Stimulated activated CD4-positive, alpha-beta T cell treated with anti-CD3 and anti-CD28 coated beads, Interleukin-4, amount 100 ng/mL, for 24 hours (primary cell): ENCODE measurements around the gene NIPAL1.
"Not testable (repeated sequence)": the region's sequence is repeated elsewhere in the genome, so short reads cannot be mapped to it uniquely, and the experiment has no call there.

Experiments used
- DNase-seq: peaks from one replicate; pipeline ENCODE4 v3.0.0-alpha.2; 2020

The NIPAL1 gene

DNA sequence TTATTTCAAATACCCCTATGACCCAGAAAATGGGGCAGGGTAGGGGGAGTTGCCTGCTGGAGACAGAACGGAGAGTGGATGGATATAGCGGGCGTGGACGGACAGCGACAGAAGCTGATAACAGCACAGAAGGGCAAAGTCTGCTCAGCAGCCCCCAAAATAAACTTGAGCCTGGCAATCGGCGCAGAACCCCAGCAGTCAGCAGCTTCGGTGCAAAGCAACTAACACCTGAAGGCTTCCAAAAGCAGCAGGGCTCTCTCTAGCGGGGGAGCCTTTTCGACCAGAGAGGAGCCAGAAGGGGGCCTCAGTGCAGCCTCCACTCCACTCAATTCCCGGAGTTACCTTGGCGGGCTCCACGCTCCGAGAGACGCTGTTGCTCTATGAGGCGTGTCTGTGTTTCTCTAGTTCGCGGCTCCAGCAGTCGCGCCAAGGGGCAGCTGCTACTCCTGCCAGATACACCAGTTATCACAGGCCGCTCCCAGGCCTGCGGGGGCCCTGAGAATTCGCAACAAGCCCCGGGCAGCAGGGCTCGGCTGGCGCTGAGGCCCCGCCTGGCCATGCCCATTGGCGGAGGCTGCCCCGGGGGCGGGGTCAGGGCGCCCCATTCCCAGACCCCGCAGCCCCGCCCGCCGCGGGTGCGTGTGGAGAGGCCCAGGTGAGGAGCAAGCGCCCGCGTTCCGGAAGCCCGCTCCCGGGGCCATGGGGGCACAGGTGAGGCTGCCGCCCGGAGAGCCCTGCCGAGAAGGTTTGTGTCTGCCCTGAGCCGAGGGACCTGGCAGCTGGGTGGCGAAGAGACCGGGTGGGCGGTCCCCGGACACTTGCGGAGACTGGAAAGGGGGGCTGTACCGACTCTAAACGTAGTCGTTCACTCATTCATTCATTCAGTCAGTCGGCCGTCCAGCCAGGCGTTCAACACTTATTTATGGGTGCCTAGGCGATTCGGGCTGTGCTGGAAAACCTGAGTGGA is at the start of gene NIPAL1, which contains the start of gene CNGA1:
Gene NIPAL1, plus strand, starts transcription at position 632 of the 967 bp plus-strand sequence. Its CDS starts 68 bp downstream, at position 700.
Gene CNGA1, minus strand, starts transcription at position 541 of the 967 bp plus-strand sequence. CDS start 63,992 bp downstream, outside the sequence.
- DNase-seq, result peak; percentile 74

DNA sequence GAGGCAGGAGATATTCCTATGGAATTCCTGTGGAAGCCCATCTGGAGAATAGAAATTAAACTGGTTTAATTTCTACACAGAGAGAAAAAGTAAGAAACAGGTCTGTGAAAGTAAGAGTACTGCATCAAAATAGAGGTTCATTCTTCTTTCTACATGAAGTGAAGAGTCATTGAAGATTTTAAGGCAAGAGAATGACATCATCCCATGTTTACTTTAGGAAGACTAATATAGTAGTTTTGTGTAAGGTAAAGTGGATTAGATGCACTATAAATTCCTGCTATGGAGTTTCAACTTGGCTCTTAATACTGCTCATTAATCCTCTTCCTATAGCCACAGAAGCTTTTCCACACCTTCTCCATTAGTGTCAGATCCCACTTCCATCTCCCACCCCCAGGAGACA is 47.7 kb upstream of the NIPAL1 start:
- no peak for DNase-seq

DNA sequence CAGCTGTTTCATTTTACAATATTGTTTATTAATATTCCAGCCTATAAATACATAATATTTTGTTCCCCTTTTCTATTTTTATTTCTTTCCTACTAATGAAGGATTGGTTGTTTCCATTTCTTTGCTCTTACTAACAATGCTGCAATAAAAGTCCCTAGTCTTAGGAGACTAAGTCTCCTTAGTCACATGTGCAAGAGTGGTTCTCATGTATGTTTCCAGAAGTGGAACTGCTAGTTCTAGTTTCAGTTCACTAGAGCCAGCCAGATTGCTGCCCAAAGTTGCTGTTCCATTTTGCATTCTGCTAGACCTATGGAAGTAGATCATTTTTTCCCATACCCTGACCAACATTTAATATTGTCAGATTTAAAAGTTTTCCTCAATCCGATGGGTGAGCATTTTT is 44.4 kb upstream of the NIPAL1 start:
- DNase-seq, result no peak

DNA sequence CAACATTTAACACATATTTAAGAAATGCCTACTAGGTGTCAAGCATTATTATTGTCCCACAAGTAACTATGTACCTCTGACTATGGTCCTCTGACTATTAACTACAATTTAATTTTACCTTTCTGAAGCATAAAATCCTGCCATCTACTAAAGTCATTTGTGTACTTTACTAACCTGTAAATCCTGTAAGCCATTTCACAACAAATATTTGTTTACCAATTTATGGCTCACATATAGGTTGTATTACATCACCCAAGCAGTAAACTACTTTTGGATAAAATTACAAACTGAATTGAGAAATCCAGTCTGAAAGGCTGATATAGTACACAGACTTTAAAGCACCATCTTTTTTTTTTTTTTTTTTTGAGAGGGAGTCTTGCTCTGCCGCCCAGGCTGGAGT is 43.9 kb upstream of the NIPAL1 start:
- no peak for DNase-seq

DNA sequence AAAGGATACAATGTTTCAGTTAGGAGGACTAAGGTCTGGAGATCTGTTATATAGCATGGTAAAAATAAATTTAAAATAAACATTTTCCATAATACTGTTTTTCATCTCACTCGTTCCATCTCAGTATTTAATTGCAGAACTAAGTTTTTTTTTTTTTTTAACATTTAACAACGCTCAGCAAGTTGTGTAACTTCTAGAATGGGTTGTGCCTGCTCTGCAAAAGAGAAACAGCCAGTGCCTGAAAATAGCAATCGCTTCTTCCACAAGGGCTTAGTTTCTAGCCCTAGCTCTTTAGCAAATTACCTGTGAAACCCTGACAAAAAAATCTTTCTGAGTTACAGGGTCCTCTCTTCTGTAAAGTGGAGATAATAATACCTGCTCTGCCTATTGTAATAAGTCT is 42.0 kb upstream of the NIPAL1 start:
- DNase-seq, result no peak

DNA sequence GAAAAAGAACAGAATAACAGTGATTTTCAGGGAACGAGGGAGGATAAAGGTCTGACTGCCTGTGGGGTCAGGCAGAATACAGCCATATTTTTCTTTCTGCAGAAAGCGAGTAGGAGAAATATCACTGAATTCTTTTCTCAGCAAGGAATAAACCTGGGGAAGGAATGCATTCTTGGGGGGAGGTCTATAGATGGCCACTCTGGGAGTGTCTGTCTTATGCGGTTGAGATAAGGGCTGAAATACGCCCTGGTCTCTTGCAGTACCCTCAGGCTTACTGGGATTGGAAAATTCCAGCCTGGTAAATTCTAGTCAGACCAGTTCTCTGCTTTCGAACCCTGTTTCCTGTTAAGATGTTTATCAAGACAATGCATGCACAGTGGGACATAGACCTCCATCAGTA is 26.4 kb upstream of the NIPAL1 start:
- DNase-seq, result no peak

DNA sequence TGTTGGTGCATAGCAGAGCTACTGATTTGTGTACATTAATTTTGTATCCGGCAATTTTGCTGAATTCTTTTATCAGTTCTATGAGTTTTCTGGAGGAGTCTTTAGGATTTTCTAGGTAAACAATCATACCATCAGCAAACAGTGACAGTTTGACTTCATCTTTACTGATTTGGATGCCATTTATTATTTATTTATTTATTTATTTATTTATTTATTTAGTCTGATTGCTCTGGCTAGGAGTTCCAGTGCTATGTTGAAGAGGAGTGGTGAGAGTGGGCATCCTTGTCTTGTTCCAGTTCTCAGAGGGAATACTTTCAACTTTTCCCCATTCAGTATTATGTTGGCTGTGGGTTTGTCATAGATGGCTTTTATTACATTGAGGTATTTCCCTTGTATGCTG is 24.1 kb upstream of the NIPAL1 start:
- DNase-seq, result not testable (repeated sequence)

DNA sequence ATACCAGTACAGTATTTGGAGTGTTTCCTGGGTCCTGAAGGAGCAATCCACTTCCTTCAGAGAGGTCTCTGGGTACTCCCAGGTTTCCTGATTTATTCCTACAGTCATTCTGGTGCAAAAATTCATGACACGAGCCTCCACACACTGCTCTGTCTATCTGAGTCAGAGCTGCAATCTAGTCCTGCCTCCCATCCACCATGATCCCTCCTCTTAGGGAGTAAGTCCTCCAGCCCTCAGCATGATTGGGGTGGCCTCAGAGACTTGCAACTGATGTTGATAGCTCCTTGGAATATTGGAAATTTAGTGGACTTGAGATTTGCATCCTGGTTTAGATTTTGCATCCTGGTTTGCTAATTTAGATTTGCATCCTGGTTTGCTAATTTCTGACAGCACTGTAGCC is 20.6 kb upstream of the NIPAL1 start:
- DNase-seq, result no peak

DNA sequence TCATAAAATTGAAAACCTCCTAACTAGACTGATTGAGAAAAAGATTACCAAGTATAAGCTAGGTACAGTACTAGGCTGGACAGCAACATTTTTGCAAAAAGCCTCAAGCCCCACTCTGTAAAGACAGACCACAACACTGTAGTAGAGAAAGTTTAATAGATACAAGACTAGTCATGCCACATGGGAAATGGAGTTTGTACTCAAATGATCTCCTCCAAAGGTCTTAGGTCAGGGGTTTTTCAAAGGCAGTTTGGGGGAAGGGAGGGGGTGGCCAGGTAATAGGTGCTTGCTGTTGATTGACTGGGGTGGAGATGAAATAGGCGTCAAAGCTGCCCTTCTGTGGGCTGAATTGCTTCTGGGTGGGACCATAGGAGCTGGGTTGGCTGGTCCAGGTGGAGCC is 14.3 kb upstream of the NIPAL1 start:
- DNase-seq, result no peak

DNA sequence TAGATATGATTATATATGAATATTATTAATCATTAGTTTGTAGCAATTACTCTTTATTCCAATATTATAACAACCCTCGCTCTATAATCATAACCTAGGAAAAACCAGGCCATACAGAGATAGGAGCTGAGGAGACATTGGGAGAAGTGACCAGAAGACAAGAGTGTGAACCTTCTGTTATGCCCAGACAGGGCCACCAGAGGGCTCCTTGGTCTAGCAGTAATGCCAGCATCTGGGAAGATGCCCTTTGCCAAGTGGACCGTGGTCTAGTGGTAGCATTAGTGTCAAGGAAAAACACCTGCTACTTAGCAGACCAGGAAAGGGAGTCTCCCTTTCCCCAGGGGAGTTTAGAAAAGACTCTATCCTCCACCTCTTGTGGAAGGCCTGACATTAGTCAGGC is 13.0 kb upstream of the NIPAL1 start:
- peak; percentile 52 for DNase-seq

DNA sequence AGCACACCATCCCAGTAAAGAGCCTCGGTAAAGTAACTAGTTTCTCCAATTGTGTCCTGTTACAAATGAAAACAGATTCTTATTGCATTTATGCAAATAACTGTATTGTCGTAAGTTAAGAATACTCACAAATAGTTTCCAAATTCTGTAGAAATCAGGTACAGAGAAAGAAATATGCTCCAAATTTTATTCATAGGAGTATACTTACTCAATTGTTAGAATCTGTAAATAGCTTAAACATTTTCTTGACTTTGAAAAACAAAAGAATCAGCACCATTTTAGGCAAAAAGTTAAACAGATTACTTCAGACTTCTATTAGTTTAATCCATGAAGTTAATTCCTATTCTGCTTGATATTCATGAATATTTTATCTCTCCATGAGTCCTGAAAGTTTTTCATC is 10.8 kb upstream of the NIPAL1 start:
- no peak for DNase-seq

DNA sequence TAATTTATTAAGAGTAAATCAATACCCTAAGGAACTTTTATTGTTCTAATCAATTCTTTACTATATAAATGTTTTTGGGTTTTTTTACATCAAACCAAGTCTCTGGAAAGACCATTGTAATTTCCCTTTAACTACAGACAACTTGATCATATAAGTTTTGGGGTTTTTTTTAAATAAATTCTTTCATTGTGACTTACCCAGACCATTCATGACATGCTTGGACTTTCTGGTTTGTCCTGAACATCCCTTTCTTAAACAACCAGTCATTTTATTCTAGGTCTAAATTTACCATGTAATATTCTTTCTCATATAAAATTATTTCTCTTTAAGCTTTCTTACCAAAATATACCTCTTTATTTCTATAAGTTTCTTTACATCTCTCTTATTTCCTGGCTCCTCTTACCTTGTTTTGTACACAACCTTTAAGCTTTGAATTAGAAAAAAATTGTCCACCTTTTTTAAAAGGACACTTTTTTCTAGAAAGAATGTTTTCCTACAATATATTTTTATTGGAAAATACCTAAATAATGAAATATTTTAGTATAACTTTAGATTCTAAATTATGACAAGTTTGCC is 8.5 kb upstream of the NIPAL1 start:
- no peak for DNase-seq

DNA sequence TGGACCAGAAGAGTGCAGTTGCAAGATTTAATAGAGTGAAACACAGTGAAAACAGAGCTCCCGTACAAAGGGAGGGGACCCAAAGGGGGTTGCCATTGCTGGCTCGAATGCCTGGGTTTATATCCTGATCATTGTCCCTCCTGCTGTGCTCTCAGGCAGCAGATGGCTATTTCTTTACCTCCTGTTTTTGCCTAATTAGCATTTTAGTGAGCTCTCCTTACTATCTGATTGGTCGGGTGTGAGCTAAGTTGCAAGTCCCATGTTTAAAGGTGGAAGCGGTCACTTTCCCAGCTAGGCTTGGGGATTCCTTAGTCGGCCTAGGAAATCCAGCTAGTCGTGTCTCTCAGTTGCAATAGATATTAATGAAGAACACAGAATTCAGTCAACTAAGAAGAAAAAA is 5.7 kb upstream of the NIPAL1 start:
- not testable (repeated sequence) for DNase-seq

DNA sequence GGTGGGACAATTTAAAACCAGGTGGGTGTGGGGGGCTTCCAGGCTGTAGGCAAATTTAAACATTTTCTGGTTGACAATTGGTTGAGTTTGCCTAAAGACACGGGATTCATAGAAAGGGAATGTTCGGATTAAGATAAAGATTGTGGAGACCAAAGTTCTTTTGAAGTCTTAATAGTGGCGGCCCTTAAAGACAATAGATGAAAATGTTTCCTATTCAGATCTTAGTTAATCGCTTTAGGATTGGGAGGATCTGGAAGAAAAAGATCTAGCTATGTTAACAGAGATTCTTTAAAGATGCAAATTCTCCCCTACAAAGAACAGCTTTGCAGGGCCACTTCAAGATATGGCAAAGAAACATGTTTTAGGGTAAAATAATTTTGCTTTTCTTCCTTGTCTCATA is 4.8 kb upstream of the NIPAL1 start:
- no peak for DNase-seq

DNA sequence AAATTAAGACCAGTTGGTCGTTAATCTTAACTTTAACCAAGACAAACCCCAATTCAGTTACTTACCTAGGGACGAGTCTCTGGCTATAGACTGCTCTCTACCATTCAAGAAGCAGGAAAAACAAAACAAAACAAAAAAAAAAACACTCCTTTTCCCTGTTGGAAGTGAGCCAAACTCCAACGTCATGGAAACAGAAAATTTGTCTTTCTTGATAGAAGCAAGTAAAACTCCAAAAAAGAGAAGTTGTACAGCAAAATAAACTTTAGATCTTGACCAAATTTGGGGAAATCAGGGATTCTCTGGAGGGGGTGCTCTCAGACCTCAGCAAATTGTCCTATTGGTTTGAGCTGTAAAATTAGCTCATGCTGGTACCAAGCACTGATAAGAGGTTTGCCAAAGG is 3.7 kb upstream of the NIPAL1 start:
- DNase-seq, result no peak

DNA sequence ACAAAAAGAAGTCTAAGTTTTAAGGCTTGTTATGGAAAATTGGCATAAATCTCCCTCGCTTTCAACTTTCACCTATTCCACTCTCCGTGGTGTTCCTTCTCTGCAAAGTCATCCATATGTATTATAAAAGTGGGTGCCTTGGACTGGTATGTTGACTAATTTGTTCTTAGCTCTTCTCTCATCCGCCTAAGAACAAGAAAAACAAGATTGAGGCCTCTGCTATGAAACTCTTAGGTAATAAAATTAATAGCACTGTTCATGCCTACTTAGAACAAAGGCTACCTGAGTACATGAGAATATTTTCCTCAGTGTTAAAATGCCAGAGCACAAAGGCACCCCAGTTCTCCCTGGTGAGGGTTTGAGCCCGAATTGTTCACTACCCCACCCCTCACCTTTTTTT is 1.4 kb upstream of the NIPAL1 start:
- no peak for DNase-seq

DNA sequence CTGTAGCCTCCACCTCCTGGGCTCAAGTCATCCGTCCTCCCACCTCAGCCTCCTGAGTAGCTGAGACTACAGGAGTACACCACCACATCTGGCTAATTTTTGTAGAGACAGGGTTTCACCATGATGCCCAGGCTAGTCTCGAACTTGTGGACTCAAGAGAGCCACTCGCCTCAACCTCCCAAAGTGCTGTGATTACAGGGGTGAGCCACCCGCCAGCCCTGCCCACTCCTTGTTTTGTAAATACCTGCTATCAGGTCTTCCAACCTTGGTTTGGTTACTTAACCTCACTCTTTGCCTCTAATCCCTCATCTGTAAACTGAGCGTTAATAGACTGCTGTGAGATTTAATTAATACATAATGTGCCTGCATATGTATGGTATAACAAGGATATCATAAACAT is 894 bp upstream of the NIPAL1 start:
- DNase-seq, result no peak

DNA sequence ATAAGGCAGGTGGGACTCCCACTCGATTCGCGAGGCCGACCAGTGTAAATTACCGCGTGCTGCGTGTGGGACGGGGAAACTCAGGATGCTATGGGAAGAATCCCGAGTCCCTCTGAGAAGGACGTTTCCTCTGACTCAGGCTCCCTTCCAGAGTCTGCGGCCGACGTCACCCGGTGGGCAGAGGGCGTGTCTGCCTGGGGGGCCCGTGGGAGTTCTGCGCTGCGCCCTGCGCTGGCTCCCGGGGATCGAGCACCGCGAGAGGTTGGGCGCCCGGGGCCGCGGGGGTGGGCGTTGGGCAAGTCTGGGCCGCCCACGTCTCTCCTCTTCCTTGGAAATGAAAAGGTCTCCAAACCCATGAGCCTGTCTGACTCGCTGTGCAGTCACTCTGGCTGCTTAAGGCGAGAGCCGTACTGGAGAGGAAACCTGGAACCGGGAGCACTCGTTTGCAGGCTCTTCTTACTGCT is 568 bp downstream of the NIPAL1 start:
- DNase-seq, result peak; percentile 60

DNA sequence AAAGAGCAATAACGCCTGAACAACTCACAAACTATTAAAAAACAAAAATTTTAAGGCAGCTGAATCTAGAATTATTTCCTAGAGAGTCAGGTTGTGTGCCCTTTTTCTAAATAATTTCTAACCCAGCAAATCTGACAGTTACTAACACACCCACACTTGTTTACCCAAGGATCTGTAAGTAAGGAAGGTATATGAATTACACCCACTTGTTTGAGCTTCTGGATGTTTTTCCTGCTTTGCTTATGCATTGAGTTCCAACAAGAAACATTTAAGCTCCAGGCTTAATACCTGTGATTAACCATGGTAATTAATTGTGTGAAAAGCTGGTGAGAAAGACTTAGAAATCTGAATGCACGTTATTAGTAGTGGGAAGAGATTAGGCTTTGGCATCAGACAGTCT is 1.5 kb downstream of the NIPAL1 start:
- no peak for DNase-seq

DNA sequence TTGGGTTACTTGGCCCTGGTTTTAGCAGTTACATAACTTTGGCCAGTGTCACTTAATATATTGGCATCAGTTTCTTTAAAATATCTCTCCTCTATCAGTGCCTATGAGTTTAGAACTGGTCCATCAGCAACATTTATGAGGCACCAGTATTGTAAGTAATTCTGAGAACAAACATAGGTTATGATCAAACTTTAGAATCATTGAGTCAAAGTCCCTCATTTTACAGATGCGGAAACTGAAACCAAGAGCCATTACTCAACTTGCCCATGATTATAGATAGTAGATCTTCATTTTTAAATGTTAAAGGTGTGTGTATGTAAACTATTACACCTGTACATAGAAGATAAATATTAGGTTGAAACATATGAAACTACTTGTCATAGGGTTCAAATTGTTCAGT is 4.5 kb downstream of the NIPAL1 start:
- DNase-seq, result no peak

DNA sequence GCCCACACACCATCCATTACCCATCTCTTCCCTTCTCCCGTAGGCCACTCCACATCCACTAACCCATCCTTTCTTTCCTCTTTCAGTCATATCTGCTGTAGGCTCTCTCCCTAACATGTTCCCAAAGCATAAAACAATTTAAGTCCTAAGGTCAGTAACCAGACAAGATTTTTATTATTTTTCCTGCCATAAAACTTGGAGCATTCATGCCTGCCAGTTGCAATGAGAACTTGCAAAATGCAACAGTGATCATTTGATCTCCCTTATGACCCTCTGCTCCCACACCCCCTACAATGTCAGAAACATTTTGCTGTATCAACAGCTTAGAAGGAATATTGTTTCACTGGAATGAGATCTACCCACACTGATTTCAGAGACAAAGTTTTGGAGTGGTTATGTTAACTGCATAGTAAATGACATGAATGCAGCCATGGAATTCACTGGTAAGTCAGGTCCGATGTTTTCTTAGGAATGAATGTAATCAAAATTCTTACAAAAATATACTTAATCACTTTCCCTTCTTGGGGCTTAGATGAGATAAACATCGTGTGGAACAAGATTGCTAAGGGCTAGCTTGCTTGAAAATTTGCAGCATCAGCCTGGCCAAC is 5.7 kb downstream of the NIPAL1 start:
- DNase-seq, result no peak

DNA sequence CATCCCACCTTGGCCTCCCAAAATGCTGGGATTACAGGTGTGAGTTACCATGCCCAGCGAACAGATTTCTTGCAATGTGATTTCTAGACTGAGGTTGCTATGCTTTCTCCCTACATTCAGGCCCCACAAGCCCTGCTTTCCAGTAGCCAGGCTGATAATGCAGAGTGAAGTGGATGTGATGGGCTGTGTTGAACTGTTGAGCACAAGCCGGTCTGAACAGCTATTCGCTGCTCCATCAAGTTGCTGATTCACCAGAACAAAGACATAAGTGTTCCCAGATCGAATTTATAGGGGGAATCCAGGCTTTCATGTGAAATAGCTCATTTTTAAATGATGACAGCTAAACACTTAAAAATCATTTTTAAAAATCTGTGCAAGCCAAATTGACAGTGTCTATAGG is 8.0 kb downstream of the NIPAL1 start:
- no peak for DNase-seq

DNA sequence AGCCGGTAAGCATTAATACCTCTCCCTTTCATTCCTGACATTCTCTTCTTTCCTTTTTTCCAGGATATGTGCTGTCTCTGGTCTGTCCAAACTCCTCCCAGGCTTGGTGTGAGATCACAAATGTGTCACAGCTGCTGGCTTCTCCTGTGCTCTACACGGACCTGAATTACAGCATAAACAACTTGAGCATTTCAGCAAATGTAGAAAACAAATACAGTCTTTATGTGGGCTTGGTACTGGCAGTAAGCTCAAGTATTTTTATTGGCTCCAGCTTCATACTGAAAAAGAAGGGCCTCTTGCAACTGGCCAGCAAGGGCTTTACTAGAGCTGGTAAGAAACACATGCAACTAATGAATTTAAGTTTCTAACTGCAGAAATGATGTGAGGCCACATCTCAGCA is 8.4 kb downstream of the NIPAL1 start:
- DNase-seq, result no peak

DNA sequence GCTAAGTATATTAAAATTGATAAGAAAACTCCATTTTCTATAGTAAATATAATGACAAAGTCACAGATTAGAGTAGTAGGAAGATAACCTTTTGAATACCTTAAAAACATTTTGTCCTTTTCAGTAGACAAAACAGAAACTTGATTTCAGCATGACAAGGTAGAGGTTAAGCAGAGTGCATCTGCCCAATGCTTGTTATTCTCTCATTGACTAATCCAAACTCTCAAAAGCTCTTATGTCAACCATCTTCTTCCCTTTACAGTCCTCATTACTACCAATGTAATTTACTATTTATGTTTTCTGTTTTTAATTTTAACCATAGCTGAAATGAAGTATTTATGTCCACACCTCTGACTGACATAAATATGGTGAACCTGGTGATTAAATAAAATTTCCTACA is 11.1 kb downstream of the NIPAL1 start:
- DNase-seq, result no peak
